ENCODE data around the gene TIMM10B. TPM values are rescaled to one million over a fixed set of nuclear protein-coding genes. Genes with fewer than 3 reads are reported as not detected.

Gene TIMM10B
- total RNA-seq, 4 donors from 2014 or later, result 37.1 to 66.6 (median 51.7) TPM

- Histone ChIP-seq H3K9me3 (no peaks in the 10 kb centered on the region), H3K27ac (no peak overlapping the region), H3K36me3 (peaks cover 0 to 76% (median 0%) of the 10 kb centered on the region in 3 donors), H3K4me1 (peaks cover 0 to under 1% (median 0%) of the 10 kb centered on the region in 4 donors), H3K27me3 (no peaks in the 10 kb centered on the region), H3K4me3 (no peak overlapping the region)
- TF ChIP-seq EP300 (IDR thresholded peaks at IDR 0.05), result no peak
- TF ChIP-seq CTCF (IDR thresholded peaks at IDR 0.05), result no peak
- TF ChIP-seq POLR2A (IDR thresholded peaks at IDR 0.05), result no peak
- DNase-seq (ENCODE audit: low spot score in 2 of 2), result no peak
- 92 to 93% methylated on average over 3 of the region's 3 CpGs for WGBS, 2 donors
These were observed 7.5 kb downstream of the TIMM10B start for GRCh38 chr11:6488821-6489220.

GRCh38 chr11:6489306-6489705 is 8.0 kb downstream of the TIMM10B start:
- Histone ChIP-seq H3K4me3 (no peak overlapping the region), H3K27ac (no peak overlapping the region), H3K4me1 (no peaks in the 10 kb centered on the region), H3K27me3 (no peaks in the 10 kb centered on the region), H3K36me3 (peaks cover 0 to 71% (median 0%) of the 10 kb centered on the region in 3 donors), H3K9me3 (no peaks in the 10 kb centered on the region)
- DNase-seq (ENCODE audit: low spot score in 2 of 2), result no peak
- WGBS, 2 donors, result 83 to 84% methylated on average over 4 of the region's 4 CpGs
- TF ChIP-seq CTCF (IDR thresholded peaks at IDR 0.05) (no peak), POLR2A (IDR thresholded peaks at IDR 0.05) (no peak), EP300 (IDR thresholded peaks at IDR 0.05) (no peak)

- Histone ChIP-seq H3K9me3 (no peaks in the 10 kb centered on the region), H3K36me3 (peaks cover 0 to 28% (median 0%) of the 10 kb centered on the region in 3 donors), H3K4me1 (peaks cover 0 to 18% (median 0%) of the 10 kb centered on the region in 4 donors), H3K27ac (no peak within 1 kb of the TSS), H3K27me3 (no peaks in the 10 kb centered on the region), H3K4me3 (peak within 1 kb of the TSS in 2 of 4 donors; percentile 6 to 34)
- TF ChIP-seq CTCF (IDR thresholded peaks at IDR 0.05), result no peak
- no peak for TF ChIP-seq POLR2A (IDR thresholded peaks at IDR 0.05)
- TF ChIP-seq EP300 (IDR thresholded peaks at IDR 0.05), result no peak
- 47 to 49% methylated on average over 33 of the region's 33 CpGs for WGBS, 2 donors
- DNase-seq (ENCODE audit: low spot score in 2 of 2), result no peak
These were observed 16.0 kb downstream of the TIMM10B start, which contains the start of gene DNHD1 for GRCh38 chr11:6497069-6497839. Gene DNHD1 (plus strand): TSS chr11:6497280. CDS start chr11:6498216, 936 bp downstream.

- no peaks in the 10 kb centered on the region for H3K27me3 ChIP-seq
- H3K27ac ChIP-seq, result no peak overlapping the region
- no peaks in the 10 kb centered on the region for H3K9me3 ChIP-seq
- H3K36me3 ChIP-seq, result peaks cover 0 to 30% (median 3%) of the 10 kb centered on the region in 3 donors
- no peak for TF ChIP-seq EP300 (IDR thresholded peaks at IDR 0.05)
- TF ChIP-seq CTCF (IDR thresholded peaks at IDR 0.05), result no peak
- TF ChIP-seq POLR2A (IDR thresholded peaks at IDR 0.05), result no peak
- 58 to 64% methylated on average over 7 of the region's 7 CpGs for WGBS, 2 donors
- H3K4me1 ChIP-seq, result peaks cover 0 to 18% (median 0%) of the 10 kb centered on the region in 4 donors
- H3K4me3 ChIP-seq, result no peak overlapping the region
- DNase-seq (ENCODE audit: low spot score in 2 of 2), result no peak
These were observed 16.8 kb downstream of the TIMM10B start for GRCh38 chr11:6498121-6498520.

- Histone ChIP-seq H3K9me3 (no peaks in the 10 kb centered on the region), H3K27me3 (no peaks in the 10 kb centered on the region), H3K27ac (no peak overlapping the region), H3K36me3 (peaks cover 0 to 34% (median 3%) of the 10 kb centered on the region in 3 donors), H3K4me3 (no peak overlapping the region), H3K4me1 (peaks cover 0 to 18% (median 0%) of the 10 kb centered on the region in 4 donors)
- TF ChIP-seq POLR2A (IDR thresholded peaks at IDR 0.05) (no peak), EP300 (IDR thresholded peaks at IDR 0.05) (no peak), CTCF (IDR thresholded peaks at IDR 0.05) (no peak)
- DNase-seq (ENCODE audit: low spot score in 2 of 2), result no peak
- WGBS, 2 donors, result 88 to 94% methylated on average over 5 of the region's 5 CpGs
These were observed 17.2 kb downstream of the TIMM10B start for GRCh38 chr11:6498544-6498943.
